ENCODE results near the gene BCAR1.

Gene BCAR1

GRCh38 chr16:75262104-75262799 is 10.8 kb upstream of the BCAR1 start:
- H3K36me3 ChIP-seq (ENCODE audit: insufficient read depth), result no peaks in the 10 kb centered on the region
- H2AFZ ChIP-seq (ENCODE audit: low read depth), result no peak overlapping the region
- H3K4me2 ChIP-seq, result no peak overlapping the region
- no peaks in the 10 kb centered on the region for H3K27me3 ChIP-seq (ENCODE audit: insufficient read depth, low read depth)
- no peaks in the 10 kb centered on the region for H4K20me1 ChIP-seq (ENCODE audit: insufficient read depth)
- H3K9ac ChIP-seq, result no peak overlapping the region
- no peaks in the 10 kb centered on the region for H3K4me1 ChIP-seq (ENCODE audit: low read depth, poor library complexity, severe bottlenecking)
- H3K79me2 ChIP-seq (ENCODE audit: insufficient read depth, low read depth), result no peaks in the 10 kb centered on the region
- no peak for TF ChIP-seq CTCF (conservative IDR thresholded peaks at IDR 0.05; ENCODE audit: low read depth, low read length)
- no peak overlapping the region for H3K27ac ChIP-seq
- H3K4me3 ChIP-seq (IDR thresholded peaks at IDR 0.05; ENCODE audit: insufficient read depth, low read depth, low read length), result no peak overlapping the region

- no peak overlapping the region for H3K4me2 ChIP-seq
- TF ChIP-seq CTCF (conservative IDR thresholded peaks at IDR 0.05; ENCODE audit: low read depth, low read length), result no peak
- no peaks in the 10 kb centered on the region for H3K79me2 ChIP-seq (ENCODE audit: insufficient read depth, low read depth)
- H3K27ac ChIP-seq, result no peak overlapping the region
- no peak overlapping the region for H3K9ac ChIP-seq
- H3K36me3 ChIP-seq (ENCODE audit: insufficient read depth), result no peaks in the 10 kb centered on the region
- no peaks in the 10 kb centered on the region for H3K4me1 ChIP-seq (ENCODE audit: low read depth, poor library complexity, severe bottlenecking)
- no peak overlapping the region for H3K4me3 ChIP-seq (IDR thresholded peaks at IDR 0.05; ENCODE audit: insufficient read depth, low read depth, low read length)
- no peaks in the 10 kb centered on the region for H3K27me3 ChIP-seq (ENCODE audit: insufficient read depth, low read depth)
- no peaks in the 10 kb centered on the region for H4K20me1 ChIP-seq (ENCODE audit: insufficient read depth)
- H2AFZ ChIP-seq (ENCODE audit: low read depth), result no peak overlapping the region
Measured at GRCh38 chr16:75261590-75262078, 10.2 kb upstream of the BCAR1 start.

GRCh38 chr16:75260851-75261589 is 9.6 kb upstream of the BCAR1 start:
- Histone ChIP-seq H3K4me1 (ENCODE audit: low read depth, poor library complexity, severe bottlenecking) (no peaks in the 10 kb centered on the region), H3K4me2 (no peak overlapping the region), H3K4me3 (IDR thresholded peaks at IDR 0.05; ENCODE audit: insufficient read depth, low read depth, low read length) (no peak overlapping the region), H3K9ac (no peak overlapping the region), H3K27ac (no peak overlapping the region), H2AFZ (ENCODE audit: low read depth) (no peak overlapping the region), H3K27me3 (ENCODE audit: insufficient read depth, low read depth) (no peaks in the 10 kb centered on the region), H3K79me2 (ENCODE audit: insufficient read depth, low read depth) (no peaks in the 10 kb centered on the region), H3K36me3 (ENCODE audit: insufficient read depth) (no peaks in the 10 kb centered on the region), H4K20me1 (ENCODE audit: insufficient read depth) (no peaks in the 10 kb centered on the region)
- no peak for TF ChIP-seq CTCF (conservative IDR thresholded peaks at IDR 0.05; ENCODE audit: low read depth, low read length)

- Histone ChIP-seq H3K4me3 (IDR thresholded peaks at IDR 0.05; ENCODE audit: insufficient read depth, low read depth, low read length) (no peak overlapping the region), H4K20me1 (ENCODE audit: insufficient read depth) (no peaks in the 10 kb centered on the region), H3K79me2 (ENCODE audit: insufficient read depth, low read depth) (no peaks in the 10 kb centered on the region), H2AFZ (ENCODE audit: low read depth) (no peak overlapping the region), H3K27ac (no peak overlapping the region), H3K4me2 (no peak overlapping the region), H3K9ac (no peak overlapping the region), H3K27me3 (ENCODE audit: insufficient read depth, low read depth) (no peaks in the 10 kb centered on the region), H3K36me3 (ENCODE audit: insufficient read depth) (no peaks in the 10 kb centered on the region), H3K4me1 (ENCODE audit: low read depth, poor library complexity, severe bottlenecking) (no peaks in the 10 kb centered on the region)
- TF ChIP-seq CTCF (conservative IDR thresholded peaks at IDR 0.05; ENCODE audit: low read depth, low read length), result no peak
Measured at GRCh38 chr16:75258807-75259141, 7.3 kb upstream of the BCAR1 start.

Data from KMS-11 (cell line).